SK-N-SH (cell line): ENCODE data around the gene SHLD2. TPM values are rescaled to one million over a fixed set of nuclear protein-coding genes. Genes with fewer than 3 reads are reported as not detected.

Experiments
- CTCF ChIA-PET: fragments of 300-600, 350-600 bp; formaldehyde crosslinking; extraction: SDS; loops from one replicate; lab custom pipeline; 2021; lab: Yijun Ruan, JAX
- POLR2A ChIA-PET: fragments of 350-600 bp; sonication (Branson Sonifier 250); formaldehyde crosslinking; extraction: SDS; loops from one replicate; lab custom pipeline; 2020; ENCODE audit warnings: antibody characterized with exemption, inconsistent platforms; lab: Yijun Ruan, JAX
- DNase-seq: peaks from one replicate; pipeline ENCODE4 v3.0.0; 2012
- H2AFZ ChIP-seq: fragments of 200-600 bp; sonication (generic); 2 replicates; pipeline ENCODE4 v1.8.1; 2016; ENCODE audit warnings: antibody characterized with exemption, mild to moderate bottlenecking, low read depth
- H3F3A ChIP-seq: fragments of 200-600 bp; sonication (generic); replicated peaks from 2 replicates; pipeline ENCODE3; 2016; ENCODE audit warnings: antibody characterized with exemption, mild to moderate bottlenecking; ENCODE audit not compliant: insufficient read depth
- H3K27ac ChIP-seq, 2 experiments: fragments of 200-500 bp in 1 of 2; fragments of 200-600 bp in 1 of 2; sonication (Bioruptor generic) in 1 of 2; sonication (generic), shearing (Covaris generic) in 1 of 2; 2 replicates each; pipeline versions ENCODE4 v1.5.1 to v1.6.1; 2014 to 2016; ENCODE audit warnings: low read depth in 2 of 2, inconsistent platforms in 1 of 2, low read length in 1 of 2, mild to moderate bottlenecking in 1 of 2, mixed read lengths in 1 of 2
- H3K27me3 ChIP-seq: fragments of 200-600 bp; sonication (generic), shearing (Covaris generic); 2 replicates; pipeline ENCODE4 v1.6.1; 2016; ENCODE audit warnings: mixed run types; ENCODE audit not compliant: insufficient read depth
- H3K36me3 ChIP-seq, 2 experiments: fragments of 200-500 bp in 1 of 2; fragments of 200-600 bp in 1 of 2; sonication (Bioruptor generic) in 1 of 2; sonication (generic) in 1 of 2; replicated peaks in 1 of 2; 2 replicates each; pipeline versions ENCODE3 to v1.5.1; 2014 to 2016; ENCODE audit warnings: low read length in 1 of 2, mild to moderate bottlenecking in 1 of 2; ENCODE audit not compliant: insufficient read depth in 2 of 2, control insufficient read depth in 1 of 2
- H3K4me1 ChIP-seq, 2 experiments: fragments of 200-500 bp in 1 of 2; fragments of 200-600 bp in 1 of 2; sonication (Bioruptor generic) in 1 of 2; sonication (generic), shearing (Covaris generic) in 1 of 2; 2 replicates each; pipeline versions ENCODE4 v1.5.1 to v1.6.1; 2014 to 2016; ENCODE audit warnings: low read depth in 1 of 2, low read length in 1 of 2, mixed run types in 1 of 2; ENCODE audit not compliant: insufficient read depth in 2 of 2, control insufficient read depth in 1 of 2
- H3K4me2 ChIP-seq: fragments of 200-600 bp; sonication (generic), shearing (Covaris generic); 2 replicates; pipeline ENCODE4 v1.6.1; 2017; ENCODE audit warnings: mixed run types
- H3K4me3 ChIP-seq, 2 experiments: fragments of 200-500 bp in 1 of 2; fragments of 200-600 bp in 1 of 2; sonication (Bioruptor generic) in 1 of 2; sonication (generic), shearing (Covaris generic) in 1 of 2; 2 replicates each; pipeline versions ENCODE4 v1.5.1 to v1.8.1; 2014 to 2016; ENCODE audit warnings: low read depth in 2 of 2, inconsistent platforms in 1 of 2, low read length in 1 of 2, mild to moderate bottlenecking in 1 of 2, mixed read lengths in 1 of 2, moderate library complexity in 1 of 2
- H3K79me2 ChIP-seq: fragments of 200-600 bp; sonication (generic); 2 replicates; pipeline ENCODE4 v1.8.1; 2017; ENCODE audit warnings: mild to moderate bottlenecking; ENCODE audit not compliant: insufficient read depth
- H3K9ac ChIP-seq: fragments of 200-600 bp; sonication (generic); 2 replicates; pipeline ENCODE4 v1.6.1; 2017; ENCODE audit warnings: mixed run types
- H3K9me2 ChIP-seq: fragments of 200-600 bp; sonication (generic); 2 replicates; pipeline ENCODE4 v1.6.1; 2017; ENCODE audit warnings: mixed run types
- H3K9me3 ChIP-seq: fragments of 200-600 bp; sonication (generic); 2 replicates; pipeline ENCODE4 v1.6.1; 2017; ENCODE audit warnings: mixed run types, mild to moderate bottlenecking, moderate library complexity
- H4K20me1 ChIP-seq: fragments of 200-600 bp; sonication (generic); 2 replicates; pipeline ENCODE4 v1.6.1; 2017; ENCODE audit warnings: mild to moderate bottlenecking, mixed run types; ENCODE audit not compliant: insufficient read depth
- CHD2 ChIP-seq: fragments of 150-350 bp; IDR thresholded peaks from 2 replicates; pipeline ENCODE4 v1.6.1; 2018; ENCODE audit warnings: low read length; ENCODE audit not compliant: partially characterized antibody
- ELF1 ChIP-seq: IDR thresholded peaks from 2 replicates; pipeline ENCODE4 v1.4.0; 2012
- EP300 ChIP-seq, 2 experiments: IDR thresholded peaks; 2 replicates each; pipeline versions ENCODE4 v1.4.0 to v1.6.1; 2012; ENCODE audit warnings: borderline replicate concordance in 1 of 2, low read depth in 1 of 2, low read length in 1 of 2
- FOSL2 ChIP-seq: IDR thresholded peaks from 2 replicates; pipeline ENCODE4 v1.4.0; 2012; ENCODE audit warnings: low read depth, mild to moderate bottlenecking, moderate library complexity, borderline replicate concordance
- FOXJ3 ChIP-seq: sonication (generic); formaldehyde crosslinking; IDR thresholded peaks from 2 replicates; pipeline ENCODE4 v1.5.1; 2020; ENCODE audit warnings: mild to moderate bottlenecking, missing genetic modification reagents
- GABPA ChIP-seq: IDR thresholded peaks from 2 replicates; pipeline ENCODE4 v1.4.0; 2012; ENCODE audit warnings: low read depth, mild to moderate bottlenecking
- GATA2 ChIP-seq: sonication (generic); formaldehyde crosslinking; IDR thresholded peaks from 2 replicates; pipeline ENCODE4 v1.5.0; 2020; ENCODE audit warnings: mild to moderate bottlenecking, missing genetic modification reagents
- MEF2A ChIP-seq: IDR thresholded peaks from 2 replicates; pipeline ENCODE4 v1.4.0; 2012; ENCODE audit warnings: low read depth, borderline replicate concordance
- MXI1 ChIP-seq: IDR thresholded peaks from 2 replicates; pipeline ENCODE4 v1.6.1; 2012; ENCODE audit warnings: mild to moderate bottlenecking, low read depth, low read length, improper control_type of control experiment
- NRF1 ChIP-seq: IDR thresholded peaks from 2 replicates; pipeline ENCODE4 v1.6.1; 2012; ENCODE audit warnings: low read depth, mild to moderate bottlenecking, low read length
- PBX3 ChIP-seq: IDR thresholded peaks from 2 replicates; pipeline ENCODE4; 2012
- POLR2AphosphoS5 ChIP-seq: IDR thresholded peaks from 2 replicates; pipeline ENCODE4 v1.6.1; 2012; ENCODE audit warnings: low read depth, low read length
- RCOR1 ChIP-seq: fragments of 150-350 bp; IDR thresholded peaks from 2 replicates; pipeline ENCODE4 v1.6.1; 2017; ENCODE audit warnings: antibody characterized with exemption, low read length
- RFX5 ChIP-seq: IDR thresholded peaks from 2 replicates; pipeline ENCODE4 v1.6.1; 2012; ENCODE audit warnings: mild to moderate bottlenecking, improper control_type of control experiment, low read length
- SMC3 ChIP-seq: IDR thresholded peaks from 2 replicates; pipeline ENCODE4 v1.6.1; 2012; ENCODE audit warnings: low read depth, low read length, improper control_type of control experiment
- TAF1 ChIP-seq: IDR thresholded peaks from 2 replicates; pipeline ENCODE4 v1.6.1; 2012; ENCODE audit warnings: low read depth, mild to moderate bottlenecking, low read length, moderate library complexity, borderline replicate concordance
- USF2 ChIP-seq: fragments of 150-350 bp; IDR thresholded peaks from 2 replicates; pipeline ENCODE4 v1.6.1; 2017; ENCODE audit warnings: antibody characterized with exemption, low read length, low read depth, borderline replicate concordance
- WGBS: methylation state at CpG from one replicate; pipeline ENCODE4 v1.1.6; 2017; ENCODE audit warnings: low lambda C conversion rate; 5-methylcytosine and 5-hydroxymethylcytosine counted together
- polyA plus RNA-seq, 3 experiments: library from polyadenylated mRNA; depleted of rRNA; stranded (reverse); fragments of >200 nt; gene quantifications; 2 replicates each; pipeline ENCODE4 v1.2.3, GENCODE V29; 2012

The SHLD2 gene
- polyA plus RNA-seq, 1 of the 3 experiments (the other 2 are of a cell fraction): 4.7 TPM

- peak; percentile 58; the same call in 1 of the 2 replicates for TF ChIP-seq NRF1
- TF ChIP-seq SMC3: no peak
- peak; percentile 68 for TF ChIP-seq ELF1
- TF ChIP-seq GABPA: no peak; the same call in 1 of the 2 replicates
- peak; percentile 50; the same call in 1 of the 2 replicates for TF ChIP-seq POLR2AphosphoS5
- no peak for TF ChIP-seq RCOR1
- TF ChIP-seq USF2: no peak
- TF ChIP-seq MEF2A: no peak
- TF ChIP-seq EP300 (IDR thresholded peaks at IDR 0.05; ENCODE audit: borderline replicate concordance in 1 of 2, low read depth in 1 of 2, low read length in 1 of 2): no peak
Measured at GRCh38 chr10:87094373-87095235, at the start of gene SHLD2, which contains the start of gene GLUD1 (continued).

GRCh38 chr10:87045434-87045938 lies 49.5 kb upstream of the SHLD2 start:
- no peaks in the 10 kb centered on the region for H3K79me2 ChIP-seq
- CTCF ChIA-PET: interaction anchor here (0.6 to 0.7 kb wide), 2 partner anchors 106 to 143 kb away, joined by 3 read pairs; no protein-coding TSS in a partner anchor
- H4K20me1 ChIP-seq: no peaks in the 10 kb centered on the region
- POLR2A ChIA-PET: no interaction called here
- no peaks in the 10 kb centered on the region for H3K9me3 ChIP-seq
- no peak for TF ChIP-seq RFX5
- TF ChIP-seq FOSL2: no peak
- TF ChIP-seq NRF1: no peak
- no peak overlapping the region for H2AFZ ChIP-seq
- no peaks in the 10 kb centered on the region for H3K4me1 ChIP-seq
- H3K27ac ChIP-seq: no peak overlapping the region
- H3K4me3 ChIP-seq: no peak overlapping the region
- H3K36me3 ChIP-seq: peaks cover 0 to 28% of the 10 kb centered on the region in 2 experiments
- DNase-seq: no peak
- no peaks in the 10 kb centered on the region for H3F3A ChIP-seq
- H3K9ac ChIP-seq: no peak overlapping the region
- H3K27me3 ChIP-seq: no peaks in the 10 kb centered on the region
- H3K9me2 ChIP-seq: no peaks in the 10 kb centered on the region
- 94% methylated on average over 6 of the region's 6 CpGs for WGBS
- H3K4me2 ChIP-seq: no peak overlapping the region

- Histone ChIP-seq H2AFZ (no peak overlapping the region), H3K9me3 (no peaks in the 10 kb centered on the region), H4K20me1 (no peaks in the 10 kb centered on the region), H3K9ac (no peak overlapping the region), H3F3A (peaks cover 7% of the 10 kb centered on the region), H3K4me3 (no peak overlapping the region), H3K9me2 (no peaks in the 10 kb centered on the region), H3K79me2 (no peaks in the 10 kb centered on the region), H3K4me2 (no peak overlapping the region), H3K27me3 (no peaks in the 10 kb centered on the region), H3K4me1 (peaks cover 6 to 8% of the 10 kb centered on the region in 2 experiments; a peak in 3 of 4 replicates), H3K27ac (peak overlapping the region in 1 of 2 experiments; percentile 76; a peak in 2 of 4 replicates), H3K36me3 (peaks cover 20 to 58% of the 10 kb centered on the region in 2 experiments)
- 88% methylated on average over 3 of the region's 3 CpGs for WGBS
- peak; percentile 59 for DNase-seq
- CTCF ChIA-PET: interaction anchor here (0.9 to 2.1 kb wide), 3 partner anchors 11 to 114 kb away, joined by 3 to 5 read pairs (median 5); no protein-coding TSS in a partner anchor
- no peak for TF ChIP-seq PBX3
- peak in 1 of 2 experiments; percentile 57; a peak in 2 of 4 replicates for TF ChIP-seq EP300 (IDR thresholded peaks at IDR 0.05; ENCODE audit: borderline replicate concordance in 1 of 2, low read depth in 1 of 2, low read length in 1 of 2)
- no peak for TF ChIP-seq TAF1
- TF ChIP-seq GATA2 (CRISPR knock-in tag): 0 out of 2 replicates have a peak, but pooled peaks have one; percentile 38
- no peak for TF ChIP-seq FOXJ3
- TF ChIP-seq CHD2: peak; percentile 32
- 0 out of 2 replicates have a peak, but pooled peaks have one; percentile 49 for TF ChIP-seq MXI1
- POLR2A ChIA-PET: no interaction called here
Measured at GRCh38 chr10:87053111-87053510, 41.9 kb upstream of the SHLD2 start.
